ENCODE measurements around the gene TRIP13.

DNA sequence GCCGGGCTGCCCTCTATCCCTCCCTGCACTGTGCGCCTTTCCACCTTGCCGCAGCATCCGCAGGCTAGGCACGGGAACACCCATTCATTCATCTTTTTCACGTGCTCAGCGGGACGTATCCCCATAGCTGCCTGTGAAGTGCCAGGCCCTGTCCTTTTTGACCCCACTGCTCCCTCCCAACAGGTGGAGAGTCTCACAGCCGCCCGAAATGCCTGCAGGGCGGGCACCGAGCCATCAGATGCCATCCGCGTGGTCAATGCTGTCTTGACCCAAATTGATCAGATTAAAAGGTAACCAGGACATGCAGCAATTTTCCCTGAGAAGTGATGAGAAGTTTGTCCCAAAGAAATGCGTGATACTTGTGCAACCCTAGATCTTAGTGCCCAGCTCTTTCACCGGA lies 15.5 kb downstream of the TRIP13 start:
- TF ChIP-seq, protein P1, sequence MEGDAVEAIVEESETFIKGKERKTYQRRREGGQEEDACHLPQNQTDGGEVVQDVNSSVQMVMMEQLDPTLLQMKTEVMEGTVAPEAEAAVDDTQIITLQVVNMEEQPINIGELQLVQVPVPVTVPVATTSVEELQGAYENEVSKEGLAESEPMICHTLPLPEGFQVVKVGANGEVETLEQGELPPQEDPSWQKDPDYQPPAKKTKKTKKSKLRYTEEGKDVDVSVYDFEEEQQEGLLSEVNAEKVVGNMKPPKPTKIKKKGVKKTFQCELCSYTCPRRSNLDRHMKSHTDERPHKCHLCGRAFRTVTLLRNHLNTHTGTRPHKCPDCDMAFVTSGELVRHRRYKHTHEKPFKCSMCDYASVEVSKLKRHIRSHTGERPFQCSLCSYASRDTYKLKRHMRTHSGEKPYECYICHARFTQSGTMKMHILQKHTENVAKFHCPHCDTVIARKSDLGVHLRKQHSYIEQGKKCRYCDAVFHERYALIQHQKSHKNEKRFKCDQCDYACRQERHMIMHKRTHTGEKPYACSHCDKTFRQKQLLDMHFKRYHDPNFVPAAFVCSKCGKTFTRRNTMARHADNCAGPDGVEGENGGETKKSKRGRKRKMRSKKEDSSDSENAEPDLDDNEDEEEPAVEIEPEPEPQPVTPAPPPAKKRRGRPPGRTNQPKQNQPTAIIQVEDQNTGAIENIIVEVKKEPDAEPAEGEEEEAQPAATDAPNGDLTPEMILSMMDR (IDR thresholded peaks at IDR 0.05 in 8 of 11, conservative IDR thresholded peaks at IDR 0.05 in 3 of 11) = no peak
- TF ChIP-seq POLR2AphosphoS5 (IDR thresholded peaks at IDR 0.05) = no peak
- TF ChIP-seq POLR2A (IDR thresholded peaks at IDR 0.05) = no peak

All from spleen (tissue), 7 donors.